Measurements from ENCODE around the gene SUCLG1.

The SUCLG1 gene

DNA sequence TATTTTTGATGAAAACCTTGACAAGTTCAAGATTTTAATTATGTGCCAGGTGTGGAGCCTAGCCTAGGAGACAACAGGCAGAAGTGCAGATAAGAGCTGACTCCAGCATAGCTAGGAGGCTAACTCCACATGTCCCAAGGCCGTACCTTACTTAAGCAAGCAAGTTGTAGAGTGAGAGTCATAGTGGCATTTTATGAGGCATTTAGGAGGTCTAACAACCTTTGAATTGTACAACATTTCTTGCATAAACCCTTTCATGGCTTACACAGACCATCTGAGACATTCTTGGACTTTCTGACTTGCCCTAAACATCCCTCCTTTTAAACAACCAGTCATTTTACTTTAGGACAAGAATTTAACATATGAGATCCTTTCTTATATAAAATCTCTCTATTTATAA is 8.3 kb upstream of the SUCLG1 start:
- in situ Hi-C loops (cut with HindIII; ENCODE audit: low sequenced_read_pairs) = no loop called here

DNA sequence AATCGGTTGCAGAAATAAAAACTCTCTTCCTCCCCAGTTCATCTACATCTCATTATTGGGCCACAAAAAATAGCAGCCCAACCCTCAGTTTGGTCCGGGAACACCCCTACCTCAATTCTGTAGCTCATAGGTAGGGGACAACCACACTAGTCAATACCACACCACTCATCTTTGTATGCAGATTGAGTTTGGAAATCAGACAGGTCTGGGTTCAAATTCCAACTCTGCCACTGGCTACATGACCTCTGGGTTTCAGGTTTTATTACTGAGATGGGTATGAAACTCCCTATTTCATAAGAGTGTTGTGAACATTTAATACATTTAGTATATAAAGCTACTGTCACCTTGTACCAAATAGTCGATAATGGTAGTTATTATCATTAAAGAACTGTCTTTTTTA is 2.2 kb upstream of the SUCLG1 start:
- in situ Hi-C loops (cut with HindIII; ENCODE audit: low sequenced_read_pairs) = no loop called here

DNA sequence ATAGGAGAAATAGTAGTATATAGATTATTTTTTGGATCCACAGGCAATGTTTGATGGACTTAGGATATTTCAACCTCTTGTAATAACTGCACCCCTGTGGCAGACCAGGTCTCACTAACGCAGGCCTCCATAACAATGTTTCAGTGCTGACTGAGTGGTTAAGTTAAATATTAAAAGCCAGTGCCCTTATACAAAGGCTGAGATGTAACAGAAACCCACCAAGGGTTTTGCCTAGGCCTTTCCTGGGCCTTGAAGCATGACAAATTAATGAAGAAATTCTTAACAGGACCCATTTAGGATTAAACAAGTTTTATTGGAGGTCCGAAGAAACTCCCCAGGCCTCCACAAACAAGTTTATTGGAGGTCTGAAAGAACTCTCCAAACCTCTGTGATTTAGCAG is 1.6 kb upstream of the SUCLG1 start:
- in situ Hi-C loops (cut with HindIII; ENCODE audit: low sequenced_read_pairs) = no loop called here

DNA sequence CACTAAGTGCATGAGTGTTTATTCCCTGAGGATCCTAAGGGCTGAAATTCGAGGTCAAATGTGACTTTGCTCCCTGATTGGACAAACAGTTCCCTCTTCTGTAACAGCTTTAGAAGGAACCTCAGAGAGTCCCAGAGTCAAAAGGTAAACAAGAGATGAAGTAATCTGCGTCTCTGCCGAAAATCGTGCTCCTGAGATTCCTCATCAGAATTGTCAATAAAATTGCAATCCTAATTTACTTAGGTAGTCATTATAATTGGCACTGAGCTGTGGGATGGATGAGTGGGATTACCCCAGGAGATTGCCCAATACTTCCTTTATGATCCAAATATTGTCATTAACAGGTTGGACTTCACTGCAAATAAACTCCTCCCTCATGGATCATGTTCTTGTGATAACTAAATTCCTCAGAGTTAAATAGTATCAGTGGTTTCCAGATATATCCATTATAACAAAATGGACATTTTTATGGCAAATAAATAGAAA is 907 bp upstream of the SUCLG1 start:
- in situ Hi-C loops (cut with HindIII; ENCODE audit: low sequenced_read_pairs) = no loop called here

DNA sequence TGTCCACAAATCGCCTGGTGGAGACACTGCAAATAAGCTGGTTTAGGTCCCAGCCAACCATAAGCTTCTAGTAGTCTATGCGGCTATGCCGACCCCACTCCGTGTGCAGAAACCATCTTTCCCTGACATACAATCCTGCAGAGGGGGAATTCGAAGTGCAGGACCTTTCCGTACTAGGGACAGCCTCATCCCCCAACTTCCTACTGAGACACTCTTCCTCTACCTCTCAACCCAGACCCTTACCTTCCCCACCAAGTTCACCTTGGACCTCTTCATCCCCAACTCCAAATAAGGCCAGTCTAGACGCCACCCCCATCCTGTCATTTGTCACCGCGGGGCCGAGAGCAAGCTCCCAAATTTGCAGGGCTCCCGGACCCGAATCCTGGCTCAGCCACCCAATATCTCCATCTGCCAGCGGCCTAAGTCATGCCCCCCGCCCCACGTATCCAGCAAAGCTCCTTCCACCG is 496 bp downstream of the SUCLG1 start:
- in situ Hi-C loops (cut with HindIII; ENCODE audit: low sequenced_read_pairs) = no loop called here

DNA sequence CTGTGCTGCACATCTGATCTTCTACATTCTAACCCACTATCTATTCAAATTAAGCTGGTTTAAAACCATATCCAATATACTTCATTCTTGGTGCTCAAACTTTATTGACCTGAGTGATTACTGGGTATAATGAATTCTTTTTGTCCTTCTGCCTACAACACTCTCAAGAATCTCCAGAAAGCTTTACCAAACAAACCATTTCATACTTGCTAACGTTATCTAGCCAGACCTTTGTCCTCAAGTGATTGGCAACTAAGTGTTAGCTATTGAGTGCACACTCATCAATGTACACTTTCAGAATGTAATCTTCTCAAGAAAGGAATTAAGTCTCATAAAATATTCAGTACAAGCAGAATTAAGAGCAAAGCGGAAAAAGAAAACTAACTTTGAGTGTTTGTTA is 1.4 kb downstream of the SUCLG1 start:
- in situ Hi-C loops (cut with HindIII; ENCODE audit: low sequenced_read_pairs) = no loop called here

DNA sequence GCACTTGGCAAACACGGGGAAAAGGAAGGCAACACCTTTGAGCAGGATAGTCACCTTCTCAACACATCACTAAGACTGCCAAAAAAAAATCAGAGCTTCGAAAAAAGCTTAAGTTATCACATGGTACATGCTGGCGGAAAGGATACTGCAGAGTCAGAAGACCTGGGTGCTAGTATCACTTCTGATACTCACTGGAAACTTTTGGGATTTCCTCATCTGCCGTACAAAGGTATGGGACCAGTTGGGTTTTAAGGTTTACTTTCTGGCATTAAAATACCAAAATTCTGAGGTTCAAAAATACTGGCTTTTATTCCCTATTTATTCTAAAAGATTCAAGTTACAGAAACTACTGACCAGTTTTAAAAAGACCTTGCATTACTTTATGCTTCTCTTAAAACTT is 2.9 kb downstream of the SUCLG1 start:
- in situ Hi-C loops (cut with HindIII; ENCODE audit: low sequenced_read_pairs) = no loop called here

DNA sequence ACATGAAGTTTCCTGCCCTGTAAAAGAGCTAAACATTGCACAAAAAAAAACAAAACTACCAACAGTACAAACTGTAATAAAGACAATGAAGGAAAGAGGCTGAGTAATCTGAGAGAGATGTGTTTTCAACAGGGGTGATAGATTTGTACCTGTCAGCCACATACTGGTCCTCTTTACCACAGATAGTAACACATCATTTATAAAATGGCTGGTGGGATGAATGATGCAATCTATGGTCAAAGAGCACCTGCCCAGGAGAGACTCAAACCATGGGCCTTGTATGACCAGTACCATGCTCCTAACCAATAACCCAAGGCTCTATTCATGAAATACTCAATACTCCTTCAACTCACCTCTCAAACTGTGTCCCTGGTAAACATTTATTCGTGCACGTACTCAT is 4.5 kb downstream of the SUCLG1 start:
- in situ Hi-C loops (cut with HindIII; ENCODE audit: low sequenced_read_pairs) = no loop called here

DNA sequence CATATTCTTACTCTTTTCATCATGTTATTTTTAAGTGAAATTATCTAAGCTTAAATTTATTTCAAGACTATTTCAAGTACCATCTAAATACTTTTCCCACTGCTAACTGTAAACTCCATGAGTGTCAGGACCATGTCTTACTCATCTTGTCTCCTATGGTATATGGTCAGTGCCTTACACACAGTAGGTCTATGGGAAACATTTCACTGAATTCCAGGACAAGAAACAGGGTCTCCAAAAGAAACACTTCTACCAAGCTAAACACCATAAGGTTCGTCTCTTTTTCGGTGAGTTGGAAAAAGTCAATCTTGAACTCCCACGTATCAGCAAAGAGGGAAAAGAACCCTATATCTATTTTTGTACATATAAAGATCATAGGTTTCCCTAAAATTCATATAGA is 6.5 kb downstream of the SUCLG1 start:
- in situ Hi-C loops (cut with HindIII; ENCODE audit: low sequenced_read_pairs) = no loop called here

DNA sequence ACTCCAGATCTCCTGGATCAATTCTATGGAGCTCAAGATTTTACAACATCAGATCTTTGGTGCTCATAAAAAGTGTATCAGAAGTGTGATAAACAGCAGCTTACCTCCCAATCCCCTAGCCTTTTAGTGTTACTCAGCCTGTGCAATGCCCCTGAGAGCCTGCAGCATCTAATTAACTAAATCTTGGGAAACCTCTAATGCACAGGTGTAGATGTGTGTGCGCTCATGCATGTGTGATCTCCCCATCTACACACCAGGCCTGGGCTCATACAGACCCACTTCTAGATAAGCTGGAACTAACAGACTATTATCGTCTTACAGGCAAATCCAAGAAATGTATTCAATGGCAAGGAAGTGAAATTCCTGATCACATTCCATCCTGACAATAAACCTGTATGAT is 7.5 kb downstream of the SUCLG1 start:
- in situ Hi-C loops (cut with HindIII; ENCODE audit: low sequenced_read_pairs) = no loop called here

DNA sequence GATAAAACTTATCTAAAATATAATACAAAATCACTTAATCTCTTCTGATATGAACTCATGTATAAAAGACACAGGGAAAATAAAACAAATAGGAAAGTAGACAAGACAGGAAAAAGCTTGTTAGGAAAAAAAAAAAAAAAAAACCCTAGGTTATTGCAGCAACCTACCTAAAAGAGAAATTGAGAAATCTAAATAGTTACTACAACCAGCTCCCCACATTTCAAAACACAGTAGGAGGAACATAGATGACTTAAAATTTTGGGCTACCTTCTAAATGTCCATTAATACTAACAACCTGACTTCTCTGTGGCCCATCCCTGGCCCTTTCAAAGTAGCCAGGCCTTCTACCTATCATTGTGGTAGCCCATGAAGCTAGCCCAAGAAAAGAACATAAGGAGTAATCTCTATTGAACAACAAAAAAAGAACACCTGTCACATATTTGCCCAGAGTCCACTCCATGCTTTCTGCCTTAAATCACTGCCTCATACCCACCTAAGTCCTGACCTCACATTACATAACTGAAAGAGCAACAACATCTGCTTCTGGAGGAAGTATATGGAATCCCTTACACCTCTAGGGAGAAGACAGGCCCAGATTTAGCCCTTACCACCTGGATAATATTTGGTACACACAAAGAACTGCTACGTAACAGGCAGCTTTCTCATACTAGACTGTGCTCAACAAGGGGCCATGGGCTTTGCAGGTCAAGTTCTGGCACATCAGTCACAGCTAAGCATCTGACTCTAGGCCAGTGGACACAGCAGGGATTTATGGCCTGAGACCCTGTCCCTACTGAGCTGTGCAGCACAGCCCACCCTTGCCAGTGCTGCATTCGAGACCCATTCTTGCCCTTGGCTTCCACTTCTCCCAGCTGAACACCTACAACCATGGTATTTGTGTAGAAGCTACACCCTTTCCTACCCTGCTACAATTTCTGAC is 8.5 kb downstream of the SUCLG1 start:
- in situ Hi-C loops (cut with HindIII; ENCODE audit: low sequenced_read_pairs) = no loop called here

DNA sequence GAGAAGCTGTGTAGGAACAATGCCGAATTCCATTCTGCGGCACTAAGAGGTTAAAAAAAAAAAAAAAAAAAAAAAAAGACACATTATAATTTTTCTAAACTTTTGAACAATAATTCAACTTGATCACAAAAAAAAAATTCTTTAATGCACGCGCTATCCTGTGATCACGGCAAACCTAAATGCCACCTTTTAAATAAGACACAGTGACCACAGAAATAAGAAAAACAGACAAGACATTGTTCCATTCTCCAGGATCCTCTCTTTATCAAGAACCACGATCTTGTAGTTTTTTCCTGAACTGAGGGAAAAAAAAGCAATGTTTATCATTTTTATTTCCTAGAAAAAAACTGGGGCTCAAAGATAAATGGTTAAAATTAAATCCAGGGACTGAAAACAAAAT is 9.4 kb downstream of the SUCLG1 start:
- in situ Hi-C loops (cut with HindIII; ENCODE audit: low sequenced_read_pairs) = no loop called here

DNA sequence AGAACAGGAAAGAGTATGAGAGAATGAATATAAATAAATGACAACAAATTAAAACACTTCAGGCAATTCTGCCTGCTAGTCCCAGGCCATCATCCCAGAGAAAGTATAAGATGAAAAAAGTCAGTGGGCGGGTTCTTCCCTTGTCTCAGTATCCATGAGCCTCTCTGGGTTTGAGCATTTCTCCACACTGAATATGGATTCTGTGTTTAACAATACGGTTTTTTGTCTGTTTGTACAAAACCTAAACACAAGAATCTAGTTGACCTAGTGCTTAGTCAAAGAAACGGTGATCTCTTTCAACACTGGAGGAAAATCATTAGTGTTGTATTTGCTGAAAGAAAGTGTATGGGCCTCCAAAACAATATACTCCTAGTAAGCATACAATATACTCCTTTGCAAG is 10.0 kb downstream of the SUCLG1 start:
- in situ Hi-C loops (cut with HindIII; ENCODE audit: low sequenced_read_pairs) = no loop called here

DNA sequence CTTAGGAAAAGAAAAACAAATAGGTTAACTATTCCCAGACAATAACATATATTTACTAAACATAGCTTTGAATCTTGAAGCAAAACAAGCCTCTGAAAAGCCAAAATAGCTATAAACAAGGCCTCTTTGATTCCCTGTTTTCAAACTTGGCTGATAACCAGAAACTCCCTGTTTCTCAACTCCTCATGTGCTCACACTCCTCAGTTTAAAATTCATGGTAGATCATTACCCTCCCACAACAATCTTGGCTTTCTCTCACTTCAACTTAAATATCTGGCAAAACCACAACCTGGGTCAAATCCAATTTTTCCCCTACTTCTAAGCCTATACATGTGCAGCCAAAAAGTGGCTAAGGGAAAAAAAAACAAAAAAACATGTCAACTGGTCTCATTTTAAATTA is 15.6 kb downstream of the SUCLG1 start:
- in situ Hi-C loops (cut with HindIII; ENCODE audit: low sequenced_read_pairs) = no loop called here

DNA sequence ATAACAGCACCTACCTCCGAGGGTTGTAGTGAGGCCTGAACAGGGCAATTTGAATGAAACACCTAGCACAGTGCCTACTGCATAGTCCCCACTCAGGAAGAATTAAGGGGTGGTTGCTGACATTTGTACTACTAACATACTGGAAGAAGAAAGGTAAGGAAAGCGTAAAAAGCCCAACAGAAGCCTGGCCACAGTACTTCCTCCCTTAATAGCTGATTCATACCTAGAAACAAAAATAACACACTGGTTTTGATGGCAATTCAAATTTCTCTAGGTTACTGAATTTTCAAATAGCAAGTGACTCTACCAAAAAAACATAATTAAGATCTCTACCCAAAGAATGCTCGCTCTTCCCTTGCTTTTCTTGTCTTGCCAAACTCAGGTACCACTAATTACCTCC is 16.2 kb downstream of the SUCLG1 start:
- in situ Hi-C loops (cut with HindIII; ENCODE audit: low sequenced_read_pairs) = no loop called here

DNA sequence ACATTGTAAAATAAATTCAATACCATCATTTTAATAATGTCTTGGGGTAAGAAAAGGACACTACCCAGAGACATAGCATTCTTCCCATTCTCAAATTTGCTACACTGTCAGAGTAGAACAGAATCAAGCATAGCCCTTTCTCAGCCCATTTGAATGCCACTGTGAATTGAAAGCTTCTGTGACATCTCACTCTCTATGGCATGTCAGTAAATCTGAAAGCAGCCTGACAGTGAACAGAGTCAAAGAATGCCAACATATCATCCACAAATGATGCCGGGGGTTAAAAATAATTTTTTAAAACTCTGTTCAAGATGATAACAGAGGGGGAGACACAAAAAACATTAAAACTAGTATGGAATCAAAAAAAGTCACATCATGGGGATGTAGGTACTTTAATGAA is 17.6 kb downstream of the SUCLG1 start:
- in situ Hi-C loops (cut with HindIII; ENCODE audit: low sequenced_read_pairs) = no loop called here

DNA sequence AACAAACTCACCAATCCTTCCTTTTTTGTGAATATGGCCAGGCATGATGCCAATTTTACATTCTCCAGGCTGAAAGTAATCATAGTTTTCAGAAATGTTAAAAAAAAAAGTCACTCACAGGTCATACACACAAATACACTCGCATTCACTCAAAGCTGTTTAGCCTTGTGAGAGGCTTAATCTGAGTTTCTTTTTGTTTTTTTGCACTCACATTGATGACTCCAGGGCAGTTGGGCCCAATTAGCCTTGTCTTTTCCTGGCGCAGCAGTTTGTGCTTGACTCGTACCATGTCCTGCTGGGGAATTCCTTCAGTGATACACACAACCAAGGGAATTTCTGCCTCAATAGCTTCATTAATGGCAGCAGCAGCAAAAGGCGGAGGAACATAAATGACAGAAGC is 18.0 kb downstream of the SUCLG1 start:
- in situ Hi-C loops (cut with HindIII; ENCODE audit: low sequenced_read_pairs) = no loop called here

DNA sequence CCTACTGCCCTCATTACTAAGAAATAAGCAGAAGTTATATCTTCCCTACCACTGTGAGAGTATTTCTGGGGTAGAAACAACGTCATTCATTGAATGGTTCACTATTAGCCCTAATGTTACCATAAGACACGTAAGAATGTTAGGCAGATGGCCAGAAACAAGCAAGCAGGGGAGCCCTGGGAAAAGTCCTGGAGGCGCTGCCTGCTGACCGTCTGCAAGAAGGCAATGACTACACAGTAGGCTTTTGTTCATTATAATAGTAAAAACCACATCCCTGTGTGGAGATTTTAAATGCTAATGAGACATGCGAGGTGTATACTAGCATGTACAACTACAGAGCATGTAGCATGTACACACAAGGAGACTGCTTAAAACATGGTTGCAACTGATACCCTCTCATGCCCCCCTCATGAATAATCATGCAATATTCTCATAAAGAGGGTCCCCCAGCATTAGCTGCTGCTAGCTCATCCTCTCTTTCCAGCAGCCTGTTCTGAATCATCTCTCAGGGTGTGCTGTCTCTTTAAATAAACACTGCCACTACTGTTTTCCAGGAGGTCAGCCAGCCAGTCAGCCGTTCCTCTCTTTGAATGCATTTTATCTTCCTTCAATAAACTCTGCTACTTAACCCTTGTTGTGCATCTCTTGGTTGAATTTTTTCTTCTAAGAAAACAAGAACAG is 23.6 kb downstream of the SUCLG1 start:
- in situ Hi-C loops (cut with HindIII; ENCODE audit: low sequenced_read_pairs) = no loop called here

DNA sequence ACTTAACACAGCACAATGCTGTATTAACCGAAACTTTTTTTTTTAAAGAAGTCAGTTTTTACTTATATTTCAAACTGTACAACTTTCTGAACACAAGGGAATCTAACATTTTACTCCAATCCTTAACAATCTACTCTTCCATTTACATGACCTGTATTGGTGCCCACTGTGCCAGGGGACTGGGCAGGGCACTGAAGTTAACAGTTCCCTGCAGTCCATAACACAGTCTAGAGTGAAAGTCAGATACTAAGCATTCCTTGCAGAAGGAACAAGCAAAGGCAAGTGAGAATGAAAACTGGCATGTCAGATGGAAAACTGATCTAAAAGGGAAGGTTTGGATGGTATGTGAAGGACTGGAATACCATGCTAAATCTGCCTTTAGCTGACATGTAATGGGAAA is 29.8 kb downstream of the SUCLG1 start:
- in situ Hi-C loops (cut with HindIII; ENCODE audit: low sequenced_read_pairs) = no loop called here

DNA sequence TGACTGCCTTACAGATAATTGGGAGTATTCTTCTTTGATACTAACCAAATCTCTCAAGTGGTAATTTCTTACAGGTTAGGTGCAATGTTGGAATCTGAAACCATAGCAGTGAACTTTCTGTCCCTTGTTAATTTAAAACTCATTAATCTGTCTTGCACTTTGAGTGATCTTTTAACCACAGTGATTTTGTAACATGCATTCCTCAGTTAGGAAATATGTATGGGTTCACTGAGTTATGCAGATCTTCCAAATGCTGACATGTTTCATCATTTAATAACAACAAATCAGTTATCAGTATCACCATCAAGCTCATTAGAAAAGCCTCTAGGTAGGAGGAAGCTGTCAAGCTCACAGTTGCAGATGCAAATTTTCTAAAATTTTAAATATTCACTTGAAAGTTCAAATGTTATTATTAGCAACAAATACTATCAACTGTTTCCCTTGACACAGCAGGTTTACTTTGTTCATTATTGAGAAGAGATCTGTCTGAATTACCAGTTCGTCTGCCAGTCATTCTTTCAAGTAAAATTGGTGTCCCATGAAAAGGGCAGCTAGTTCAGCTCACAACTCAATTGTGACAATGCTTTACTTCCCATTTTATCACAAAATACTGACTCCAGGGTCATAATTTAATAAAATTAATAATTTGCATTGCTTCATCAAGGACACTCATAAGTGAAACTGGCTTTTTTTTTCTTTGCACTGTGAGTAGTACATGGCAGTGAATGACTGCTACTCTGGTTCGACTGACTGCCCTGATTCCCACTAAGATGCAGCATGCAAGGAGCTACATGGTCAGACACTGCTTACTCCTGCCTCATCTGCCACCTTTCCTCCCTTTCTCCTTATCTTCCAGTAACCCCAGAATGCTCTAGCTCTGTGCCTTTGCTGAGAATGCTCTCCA is 31.6 kb downstream of the SUCLG1 start:
- in situ Hi-C loops (cut with HindIII; ENCODE audit: low sequenced_read_pairs) = no loop called here

DNA sequence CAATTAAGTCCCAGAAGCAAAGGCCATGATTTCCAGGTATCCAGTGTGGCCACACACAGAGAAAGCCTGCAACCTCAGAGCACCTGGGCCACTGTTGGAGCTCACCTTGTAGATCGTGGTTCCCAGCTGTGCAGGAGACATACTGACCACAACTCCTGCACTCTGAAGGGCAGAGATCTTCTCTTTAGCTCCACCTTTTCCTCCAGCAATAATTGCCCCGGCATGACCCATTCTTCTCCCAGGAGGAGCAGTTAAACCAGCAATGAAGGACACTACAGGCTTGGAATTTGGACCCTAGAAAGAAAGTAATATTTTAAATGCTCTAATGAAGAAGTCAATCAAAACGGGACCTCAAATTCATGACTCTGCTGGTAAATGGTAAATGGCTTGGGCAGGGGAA is 33.8 kb downstream of the SUCLG1 start:
- in situ Hi-C loops (cut with HindIII; ENCODE audit: low sequenced_read_pairs) = no loop called here
